Measurements from ENCODE around the gene S100A10.

Gene S100A10

GRCh38 chr1:152022474-152022873 is 28.8 kb upstream of the S100A10 start:
- Histone ChIP-seq H3K27ac (ENCODE audit: poor library complexity, severe bottlenecking) (peak overlapping the region; percentile 97), H3K36me3 (ENCODE audit: low read depth) (no peaks in the 10 kb centered on the region), H3K4me3 (ENCODE audit: severe bottlenecking) (no peak overlapping the region), H3K4me1 (ENCODE audit: insufficient read depth, poor library complexity, severe bottlenecking) (peaks cover 36% of the 10 kb centered on the region), H3K27me3 (ENCODE audit: insufficient read depth, poor library complexity, severe bottlenecking) (no peaks in the 10 kb centered on the region), H3K9me3 (ENCODE audit: severe bottlenecking) (no peaks in the 10 kb centered on the region)
- DNase-seq (ENCODE audit: low spot score) = no peak
- no peak for ATAC-seq (ENCODE audit: low read depth)
- TF ChIP-seq CTCF (IDR thresholded peaks at IDR 0.05; ENCODE audit: poor library complexity, severe bottlenecking) = no peak

- DNase-seq (ENCODE audit: low spot score) (no peak), ATAC-seq (ENCODE audit: low read depth) (no peak)
- Histone ChIP-seq H3K27me3 (ENCODE audit: insufficient read depth, poor library complexity, severe bottlenecking) (no peaks in the 10 kb centered on the region), H3K4me3 (ENCODE audit: severe bottlenecking) (no peak overlapping the region), H3K4me1 (ENCODE audit: insufficient read depth, poor library complexity, severe bottlenecking) (peaks cover 33% of the 10 kb centered on the region), H3K9me3 (ENCODE audit: severe bottlenecking) (no peaks in the 10 kb centered on the region), H3K27ac (ENCODE audit: poor library complexity, severe bottlenecking) (no peak overlapping the region), H3K36me3 (ENCODE audit: low read depth) (no peaks in the 10 kb centered on the region)
- TF ChIP-seq CTCF (IDR thresholded peaks at IDR 0.05; ENCODE audit: poor library complexity, severe bottlenecking) = no peak
Measured at GRCh38 chr1:152021569-152021968, 27.9 kb upstream of the S100A10 start.

GRCh38 chr1:152020849-152021248 is 27.2 kb upstream of the S100A10 start:
- Histone ChIP-seq H3K4me3 (ENCODE audit: severe bottlenecking) (no peak overlapping the region), H3K27me3 (ENCODE audit: insufficient read depth, poor library complexity, severe bottlenecking) (no peaks in the 10 kb centered on the region), H3K27ac (ENCODE audit: poor library complexity, severe bottlenecking) (no peak overlapping the region), H3K4me1 (ENCODE audit: insufficient read depth, poor library complexity, severe bottlenecking) (peaks cover 40% of the 10 kb centered on the region), H3K9me3 (ENCODE audit: severe bottlenecking) (no peaks in the 10 kb centered on the region), H3K36me3 (ENCODE audit: low read depth) (no peaks in the 10 kb centered on the region)
- no peak for TF ChIP-seq CTCF (IDR thresholded peaks at IDR 0.05; ENCODE audit: poor library complexity, severe bottlenecking)
- ATAC-seq (ENCODE audit: low read depth) = no peak
- no peak for DNase-seq (ENCODE audit: low spot score)

GRCh38 chr1:152018537-152018936 is 24.9 kb upstream of the S100A10 start:
- H3K27me3 ChIP-seq (ENCODE audit: insufficient read depth, poor library complexity, severe bottlenecking) = no peaks in the 10 kb centered on the region
- no peaks in the 10 kb centered on the region for H3K36me3 ChIP-seq (ENCODE audit: low read depth)
- no peak overlapping the region for H3K27ac ChIP-seq (ENCODE audit: poor library complexity, severe bottlenecking)
- H3K9me3 ChIP-seq (ENCODE audit: severe bottlenecking) = no peaks in the 10 kb centered on the region
- H3K4me3 ChIP-seq (ENCODE audit: severe bottlenecking) = no peak overlapping the region
- no peak for TF ChIP-seq CTCF (IDR thresholded peaks at IDR 0.05; ENCODE audit: poor library complexity, severe bottlenecking)
- no peak for DNase-seq (ENCODE audit: low spot score)
- H3K4me1 ChIP-seq (ENCODE audit: insufficient read depth, poor library complexity, severe bottlenecking) = peaks cover 22% of the 10 kb centered on the region
- no peak for ATAC-seq (ENCODE audit: low read depth)

- DNase-seq (ENCODE audit: low spot score) = no peak
- H3K9me3 ChIP-seq (ENCODE audit: severe bottlenecking) = no peaks in the 10 kb centered on the region
- no peak for ATAC-seq (ENCODE audit: low read depth)
- H3K4me3 ChIP-seq (ENCODE audit: severe bottlenecking) = no peak overlapping the region
- peak overlapping the region; percentile 31 for H3K27ac ChIP-seq (ENCODE audit: poor library complexity, severe bottlenecking)
- no peaks in the 10 kb centered on the region for H3K36me3 ChIP-seq (ENCODE audit: low read depth)
- no peaks in the 10 kb centered on the region for H3K27me3 ChIP-seq (ENCODE audit: insufficient read depth, poor library complexity, severe bottlenecking)
- TF ChIP-seq CTCF (IDR thresholded peaks at IDR 0.05; ENCODE audit: poor library complexity, severe bottlenecking) = no peak
- H3K4me1 ChIP-seq (ENCODE audit: insufficient read depth, poor library complexity, severe bottlenecking) = peaks cover 13% of the 10 kb centered on the region
Measured at GRCh38 chr1:152015766-152016165, 22.1 kb upstream of the S100A10 start.

All from RWPE2 (cell line).